ENCODE data around the gene LYPD4.

LYPD4 gene

GRCh38 chr19:41845051-41845590, 638 bp upstream of the LYPD4 start:
- no peak for DNase-seq (ENCODE audit: extremely low read depth, insufficient read length)
- TF ChIP-seq CTCF (IDR thresholded peaks at IDR 0.05; ENCODE audit: insufficient read depth, low read length, poor library complexity, severe bottlenecking) = no peak
- H3K27me3 ChIP-seq (replicated peaks; ENCODE audit: control insufficient read depth, insufficient read depth, low read length) = no peaks in the 10 kb centered on the region
- H3K4me3 ChIP-seq (replicated peaks; ENCODE audit: low read depth, low read length) = no peak overlapping the region
- H3K36me3 ChIP-seq (ENCODE audit: control insufficient read depth, insufficient read depth, low read length) = no peaks in the 10 kb centered on the region

GRCh38 chr19:41845001-41845050, 343 bp upstream of the LYPD4 start, which contains the start of gene DMRTC2:
Gene DMRTC2 (plus strand): TSS chr19:41845042. CDS start chr19:41847429, 2,387 bp downstream.
- no peak for TF ChIP-seq CTCF (IDR thresholded peaks at IDR 0.05; ENCODE audit: insufficient read depth, low read length, poor library complexity, severe bottlenecking)
- Histone ChIP-seq H3K36me3 (ENCODE audit: control insufficient read depth, insufficient read depth, low read length) (no peaks in the 10 kb centered on the region), H3K4me3 (replicated peaks; ENCODE audit: low read depth, low read length) (no peak within 1 kb of the TSS), H3K27me3 (replicated peaks; ENCODE audit: control insufficient read depth, insufficient read depth, low read length) (no peaks in the 10 kb centered on the region)
- DNase-seq (ENCODE audit: extremely low read depth, insufficient read length) = no peak

GRCh38 chr19:41843371-41843770, 1.1 kb downstream of the LYPD4 start:
- Histone ChIP-seq H3K36me3 (ENCODE audit: control insufficient read depth, insufficient read depth, low read length) (no peaks in the 10 kb centered on the region), H3K27me3 (replicated peaks; ENCODE audit: control insufficient read depth, insufficient read depth, low read length) (no peaks in the 10 kb centered on the region; the same call in 1 of the 2 replicates), H3K4me3 (replicated peaks; ENCODE audit: low read depth, low read length) (no peak overlapping the region)
- DNase-seq (ENCODE audit: extremely low read depth, insufficient read length) = no peak
- no peak for TF ChIP-seq CTCF (IDR thresholded peaks at IDR 0.05; ENCODE audit: insufficient read depth, low read length, poor library complexity, severe bottlenecking)

- H3K27me3 ChIP-seq (replicated peaks; ENCODE audit: control insufficient read depth, insufficient read depth, low read length) = no peaks in the 10 kb centered on the region; the same call in 1 of the 2 replicates
- H3K36me3 ChIP-seq (ENCODE audit: control insufficient read depth, insufficient read depth, low read length) = no peaks in the 10 kb centered on the region
- no peak for TF ChIP-seq CTCF (IDR thresholded peaks at IDR 0.05; ENCODE audit: insufficient read depth, low read length, poor library complexity, severe bottlenecking)
- H3K4me3 ChIP-seq (replicated peaks; ENCODE audit: low read depth, low read length) = no peak overlapping the region
- no peak for DNase-seq (ENCODE audit: extremely low read depth, insufficient read length)
Measured at GRCh38 chr19:41839211-41839610, 5.3 kb downstream of the LYPD4 start.

- Histone ChIP-seq H3K4me3 (replicated peaks; ENCODE audit: low read depth, low read length) (no peak overlapping the region), H3K36me3 (ENCODE audit: control insufficient read depth, insufficient read depth, low read length) (no peaks in the 10 kb centered on the region), H3K27me3 (replicated peaks; ENCODE audit: control insufficient read depth, insufficient read depth, low read length) (no peaks in the 10 kb centered on the region; the same call in 1 of the 2 replicates)
- TF ChIP-seq CTCF (IDR thresholded peaks at IDR 0.05; ENCODE audit: insufficient read depth, low read length, poor library complexity, severe bottlenecking) = no peak
- DNase-seq (ENCODE audit: extremely low read depth, insufficient read length) = no peak
Measured at GRCh38 chr19:41837981-41838708, 6.3 kb downstream of the LYPD4 start.

Measured in GM06990 (cell line).